Natural killer cell (primary cell): Measurements from ENCODE around the gene LIN7A. TPM values are rescaled to one million over a fixed set of nuclear protein-coding genes. Genes with fewer than 3 reads are reported as not detected.

Source experiments
- ATAC-seq, 3 donors: fragments of 150-1000 bp in 2 of 3; fragments of 200-7000 bp in 1 of 3; cut with Tn5 transposase; 1 replicate in 1 of 3; 2 replicates in 2 of 3; pipeline ENCODE4 v1.10.0; 2021; ENCODE audit warnings: mild to moderate bottlenecking in 2 of 3, moderate library complexity in 2 of 3
- DNase-seq, 2 donors: peaks; one replicate each; pipeline versions ENCODE4 v3.0.0 to v3.0.0-alpha.2; 2013 to 2021; ENCODE audit warnings: mixed read lengths in 1 of 2
- H3K27ac ChIP-seq: one replicate; pipeline ENCODE4 v1.5.1; 2013; ENCODE audit warnings: mild to moderate bottlenecking, low read length
- H3K27me3 ChIP-seq: one replicate; pipeline ENCODE4 v1.6.1; 2013; ENCODE audit warnings: low read length; ENCODE audit not compliant: control insufficient read depth, insufficient read depth
- H3K36me3 ChIP-seq: one replicate; pipeline ENCODE4 v1.6.1; 2013; ENCODE audit warnings: low read length; ENCODE audit not compliant: control insufficient read depth, insufficient read depth
- H3K4me1 ChIP-seq: one replicate; pipeline ENCODE4 v1.6.1; 2013; ENCODE audit warnings: low read length; ENCODE audit not compliant: control insufficient read depth, insufficient read depth
- H3K4me3 ChIP-seq: one replicate; pipeline ENCODE4 v1.5.1; 2013; ENCODE audit warnings: low read length
- H3K9me3 ChIP-seq: one replicate; pipeline ENCODE4 v1.6.1; 2013; ENCODE audit warnings: low read length; ENCODE audit not compliant: control insufficient read depth, insufficient read depth
- H3K27ac Mint-ChIP-seq, 2 donors: one replicate each; pipeline ENCODE4 v1.8.0; 2022; ENCODE audit warnings: mild to moderate bottlenecking in 2 of 2, mixed read lengths in 2 of 2, moderate library complexity in 1 of 2
- H3K27me3 Mint-ChIP-seq, 2 donors: one replicate each; pipeline ENCODE4 v1.8.0; 2022; ENCODE audit warnings: low read depth in 2 of 2, mixed read lengths in 2 of 2
- H3K36me3 Mint-ChIP-seq: one replicate; pipeline ENCODE4 v1.8.0; 2022; ENCODE audit warnings: mixed read lengths
- H3K4me1 Mint-ChIP-seq, 2 donors: one replicate each; pipeline ENCODE4 v1.8.0; 2022; ENCODE audit warnings: mixed read lengths in 2 of 2
- H3K4me3 Mint-ChIP-seq: one replicate; pipeline ENCODE4 v1.8.0; 2022; ENCODE audit warnings: mild to moderate bottlenecking, moderate library complexity, mixed read lengths
- H3K9me3 Mint-ChIP-seq, 2 donors: one replicate each; pipeline ENCODE4 v1.8.0; 2022; ENCODE audit warnings: mixed read lengths in 2 of 2
- WGBS: methylation state at CpG from one replicate; pipeline ENCODE4 v1.1.7; 2013; ENCODE audit warnings: missing lambda C conversion rate; ENCODE audit not compliant: insufficient coverage; 5-methylcytosine and 5-hydroxymethylcytosine counted together
- intact Hi-C: fragments of 100-400 bp; cut with micrococcal nuclease; formaldehyde crosslinking; loops from one replicate; pipeline ENCODE4 v1.14.2; 2022
- total RNA-seq, 4 donors: library from RNA; stranded (reverse); fragments of 120-200 nt in 1 of 4; gene quantifications; one replicate each; pipeline versions ENCODE4 v1.2.3 to v1.2.4, GENCODE V29; 2013 to 2022
- TF ChIP-seq, protein P1 (sequence below): fragments of 200-600 bp; IDR thresholded peaks from one replicate; pipeline ENCODE4 v1.8.0; 2022; ENCODE audit warnings: antibody characterized with exemption

Gene LIN7A
- total RNA-seq, 3 donors from 2014 or later (not counting 1 experiment from before 2014, with no cell fraction given) = 0.12 to 14.9 (median 0.27) TPM

DNA sequence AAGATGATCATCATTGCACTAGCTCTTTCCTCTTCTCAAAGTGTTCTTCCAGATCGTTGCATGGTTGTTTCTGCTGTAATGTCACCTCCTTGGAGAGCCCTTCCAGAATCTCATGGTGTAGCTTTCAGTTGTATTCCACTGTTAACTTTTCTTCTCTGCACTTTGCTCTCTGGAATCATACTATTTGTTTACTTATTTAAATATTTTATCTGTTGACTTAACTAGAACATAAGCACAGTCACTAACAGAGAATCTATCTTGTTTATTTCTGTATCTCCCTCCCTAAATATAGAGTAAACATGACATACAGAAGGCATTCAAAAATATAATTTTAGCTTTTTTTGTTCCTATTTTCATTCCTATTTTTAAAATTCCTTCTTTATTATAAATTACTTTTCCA, 11.8 kb downstream of the LIN7A start:
- Histone ChIP-seq H3K4me1 (no peaks in the 10 kb centered on the region), H3K27me3 (no peaks in the 10 kb centered on the region), H3K36me3 (no peaks in the 10 kb centered on the region), H3K4me3 (no peak overlapping the region), H3K27ac (no peak overlapping the region), H3K9me3 (no peaks in the 10 kb centered on the region)
- TF ChIP-seq, protein P1, sequence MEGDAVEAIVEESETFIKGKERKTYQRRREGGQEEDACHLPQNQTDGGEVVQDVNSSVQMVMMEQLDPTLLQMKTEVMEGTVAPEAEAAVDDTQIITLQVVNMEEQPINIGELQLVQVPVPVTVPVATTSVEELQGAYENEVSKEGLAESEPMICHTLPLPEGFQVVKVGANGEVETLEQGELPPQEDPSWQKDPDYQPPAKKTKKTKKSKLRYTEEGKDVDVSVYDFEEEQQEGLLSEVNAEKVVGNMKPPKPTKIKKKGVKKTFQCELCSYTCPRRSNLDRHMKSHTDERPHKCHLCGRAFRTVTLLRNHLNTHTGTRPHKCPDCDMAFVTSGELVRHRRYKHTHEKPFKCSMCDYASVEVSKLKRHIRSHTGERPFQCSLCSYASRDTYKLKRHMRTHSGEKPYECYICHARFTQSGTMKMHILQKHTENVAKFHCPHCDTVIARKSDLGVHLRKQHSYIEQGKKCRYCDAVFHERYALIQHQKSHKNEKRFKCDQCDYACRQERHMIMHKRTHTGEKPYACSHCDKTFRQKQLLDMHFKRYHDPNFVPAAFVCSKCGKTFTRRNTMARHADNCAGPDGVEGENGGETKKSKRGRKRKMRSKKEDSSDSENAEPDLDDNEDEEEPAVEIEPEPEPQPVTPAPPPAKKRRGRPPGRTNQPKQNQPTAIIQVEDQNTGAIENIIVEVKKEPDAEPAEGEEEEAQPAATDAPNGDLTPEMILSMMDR = no peak
- H3K4me3 Mint-ChIP-seq = no peak overlapping the region
- no peak for DNase-seq
- H3K9me3 Mint-ChIP-seq = peaks cover 6 to 7% of the 10 kb centered on the region in 2 donors
- WGBS = 77% methylated on average over 1 of the region's 1 CpG
- H3K36me3 Mint-ChIP-seq = no peaks in the 10 kb centered on the region
- ATAC-seq = no peak
- no peaks in the 10 kb centered on the region for H3K4me1 Mint-ChIP-seq
- H3K27ac Mint-ChIP-seq = no peak overlapping the region
- intact Hi-C loops = no loop called here
- H3K27me3 Mint-ChIP-seq = no peaks in the 10 kb centered on the region

DNA sequence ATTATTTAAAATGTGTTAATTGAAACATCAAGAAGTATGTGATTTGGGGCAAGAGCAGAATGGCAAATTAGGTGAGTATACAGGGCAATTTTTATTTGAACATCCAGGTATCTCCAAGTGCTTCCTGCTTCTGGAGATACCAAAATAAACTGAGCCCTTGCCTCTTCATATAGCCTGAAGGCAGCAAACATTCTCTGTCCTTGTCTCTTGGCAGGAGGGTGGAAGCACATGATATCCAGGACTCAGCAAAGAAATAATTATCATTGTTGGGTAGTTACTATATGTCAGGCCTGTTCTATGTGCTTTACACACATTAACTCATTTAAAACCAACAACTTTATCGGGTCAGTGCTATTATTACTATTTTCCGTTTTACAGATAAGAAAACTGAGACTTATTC, 12.5 kb downstream of the LIN7A start:
- DNase-seq (no peak), ATAC-seq (no peak)
- H3K4me1 Mint-ChIP-seq = no peaks in the 10 kb centered on the region
- TF ChIP-seq, protein P1 = no peak
- Histone ChIP-seq H3K4me1 (no peaks in the 10 kb centered on the region), H3K9me3 (no peaks in the 10 kb centered on the region), H3K27me3 (no peaks in the 10 kb centered on the region), H3K36me3 (no peaks in the 10 kb centered on the region), H3K4me3 (no peak overlapping the region), H3K27ac (no peak overlapping the region)
- no peaks in the 10 kb centered on the region for H3K36me3 Mint-ChIP-seq
- no peak overlapping the region for H3K4me3 Mint-ChIP-seq
- H3K9me3 Mint-ChIP-seq = peaks cover 6 to 7% of the 10 kb centered on the region in 2 donors
- H3K27ac Mint-ChIP-seq = no peak overlapping the region
- H3K27me3 Mint-ChIP-seq = no peaks in the 10 kb centered on the region
- no CpG with 5 or more reads among the region's 2 CpGs for WGBS
- intact Hi-C loops = no loop called here

DNA sequence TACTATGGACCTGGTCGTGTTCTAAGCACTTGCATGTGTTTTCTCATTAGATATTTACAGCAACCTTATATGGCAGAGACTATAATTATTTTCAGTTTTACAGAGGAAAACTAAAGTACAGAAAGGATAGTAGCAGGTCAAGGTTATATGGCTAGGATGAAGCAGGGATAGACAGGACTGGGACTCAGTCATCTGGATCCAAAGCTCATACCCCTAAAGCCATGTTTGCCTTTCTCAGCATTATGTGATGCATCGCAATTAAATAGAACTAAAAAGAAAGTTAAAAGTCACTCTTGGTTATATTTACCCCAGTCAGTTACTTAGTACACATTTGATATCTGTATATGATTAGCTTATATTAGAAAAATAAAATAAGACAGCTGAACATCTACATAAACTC, 13.3 kb downstream of the LIN7A start:
- ATAC-seq (no peak), DNase-seq (no peak)
- H3K4me1 Mint-ChIP-seq = no peaks in the 10 kb centered on the region
- Histone ChIP-seq H3K27ac (no peak overlapping the region), H3K4me3 (no peak overlapping the region), H3K27me3 (no peaks in the 10 kb centered on the region), H3K36me3 (no peaks in the 10 kb centered on the region), H3K9me3 (no peaks in the 10 kb centered on the region), H3K4me1 (no peaks in the 10 kb centered on the region)
- WGBS = no CpG with 5 or more reads among the region's 2 CpGs
- intact Hi-C loops = no loop called here
- H3K4me3 Mint-ChIP-seq = no peak overlapping the region
- peaks cover 6 to 7% of the 10 kb centered on the region in 2 donors for H3K9me3 Mint-ChIP-seq
- TF ChIP-seq, protein P1 = no peak
- H3K27me3 Mint-ChIP-seq = no peaks in the 10 kb centered on the region
- no peak overlapping the region for H3K27ac Mint-ChIP-seq
- no peaks in the 10 kb centered on the region for H3K36me3 Mint-ChIP-seq

DNA sequence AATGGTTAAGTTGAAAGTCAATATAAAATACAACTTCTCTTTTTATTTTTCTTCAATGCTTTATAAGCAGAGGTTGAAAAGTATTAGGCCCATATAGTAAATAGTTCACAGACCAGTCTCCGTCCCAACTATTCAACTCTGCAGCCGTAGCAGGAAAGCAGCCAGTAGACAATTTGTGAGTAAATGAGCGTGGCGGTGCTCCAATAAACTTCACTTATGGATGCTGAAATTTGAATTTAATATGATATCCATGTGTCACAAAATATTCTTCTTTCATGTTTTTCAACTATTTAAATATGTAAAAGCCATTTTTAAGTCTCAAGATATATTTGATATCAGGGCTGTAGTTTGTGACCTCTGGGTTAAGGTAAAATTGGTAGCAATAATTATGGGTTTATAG, 17.7 kb downstream of the LIN7A start:
- Mint-ChIP-seq H3K27me3 (no peaks in the 10 kb centered on the region), H3K36me3 (no peaks in the 10 kb centered on the region), H3K4me3 (no peak overlapping the region), H3K4me1 (no peaks in the 10 kb centered on the region), H3K9me3 (peaks cover 7 to 11% of the 10 kb centered on the region in 2 donors), H3K27ac (no peak overlapping the region)
- 100% methylated on average over 2 of the region's 4 CpGs for WGBS
- Histone ChIP-seq H3K27ac (no peak overlapping the region), H3K4me3 (no peak overlapping the region), H3K9me3 (no peaks in the 10 kb centered on the region), H3K27me3 (no peaks in the 10 kb centered on the region), H3K36me3 (no peaks in the 10 kb centered on the region), H3K4me1 (no peaks in the 10 kb centered on the region)
- intact Hi-C loops = no loop called here
- DNase-seq (no peak), ATAC-seq (no peak)
- TF ChIP-seq, protein P1 = no peak
